IMR-90 (cell line): Measurements from ENCODE around the gene LARP1B. TPM values are rescaled to one million over a fixed set of nuclear protein-coding genes. Genes with fewer than 3 reads are reported as not detected.

Experiments
- ATAC-seq: fragments of 200-7000 bp; cut with Tn5 transposase; 2 replicates; pipeline ENCODE4 v1.9.1; 2020; ENCODE audit warnings: low read depth, mild to moderate bottlenecking, moderate library complexity
- BruUV-seq: library from RNA; stranded (reverse); fragments of 400-500 nt; replicated peaks from 2 replicates; lab custom pipeline; 2021; lab: Mats Ljungman, UMichigan
- CTCF ChIA-PET: fragments of 300-600 bp; formaldehyde crosslinking; extraction: SDS; loops from one replicate; lab custom pipeline; 2021; ENCODE audit warnings: antibody characterized with exemption; lab: Yijun Ruan, JAX
- POLR2A ChIA-PET: fragments of 300-600 bp; sonication (Branson Sonifier 250); formaldehyde crosslinking; loops from one replicate; lab custom pipeline; 2022; ENCODE audit warnings: antibody characterized with exemption; ENCODE audit not compliant: unreplicated experiment; lab: Charles Lee
- DNase-seq: peaks from one replicate; pipeline ENCODE4 v3.0.0; 2013
- H2AFZ ChIP-seq: replicated peaks from 2 replicates; pipeline ENCODE3; 2013; ENCODE audit warnings: low read length, mild to moderate bottlenecking; ENCODE audit not compliant: poor library complexity
- H2AK5ac ChIP-seq: 2 replicates; pipeline ENCODE4 v1.6.1; 2013; ENCODE audit warnings: low read depth, low read length, inconsistent platforms
- H2AK9ac ChIP-seq: replicated peaks from 2 replicates; pipeline ENCODE3; 2013; ENCODE audit warnings: mild to moderate bottlenecking, low read depth, low read length, moderate library complexity; ENCODE audit not compliant: poor library complexity
- H2BK120ac ChIP-seq: 2 replicates; pipeline ENCODE4 v1.6.1; 2013; ENCODE audit warnings: low read depth, low read length, inconsistent platforms
- H2BK15ac ChIP-seq: 3 replicates; pipeline ENCODE4 v1.6.1; 2013; ENCODE audit warnings: low read depth, low read length, inconsistent platforms
- H2BK20ac ChIP-seq: 2 replicates; pipeline ENCODE4 v1.6.1; 2013; ENCODE audit warnings: low read depth, mild to moderate bottlenecking, inconsistent platforms, low read length, moderate library complexity
- H2BK5ac ChIP-seq: 2 replicates; pipeline ENCODE4 v1.6.1; 2013; ENCODE audit warnings: mild to moderate bottlenecking, low read depth, low read length, inconsistent platforms; ENCODE audit not compliant: poor library complexity, severe bottlenecking
- H3K14ac ChIP-seq: replicated peaks from 2 replicates; pipeline ENCODE4 v1.6.1; 2013; ENCODE audit warnings: low read depth, low read length, inconsistent platforms
- H3K18ac ChIP-seq: 2 replicates; pipeline ENCODE4 v1.6.1; 2013; ENCODE audit warnings: low read depth, low read length, control low read depth
- H3K23ac ChIP-seq: 2 replicates; pipeline ENCODE4 v1.6.1; 2013; ENCODE audit warnings: low read depth, low read length, inconsistent platforms
- H3K27ac ChIP-seq: 2 replicates; pipeline ENCODE4 v1.5.1; 2013; ENCODE audit warnings: mild to moderate bottlenecking, control low read depth, low read length; ENCODE audit not compliant: insufficient read depth
- H3K27me3 ChIP-seq: 2 replicates; pipeline ENCODE4 v1.6.1; 2013; ENCODE audit warnings: low read length; ENCODE audit not compliant: control insufficient read depth, insufficient read depth
- H3K36me3 ChIP-seq: 2 replicates; pipeline ENCODE4 v1.6.1; 2013; ENCODE audit warnings: low read length, mixed read lengths; ENCODE audit not compliant: control insufficient read depth, insufficient read depth
- H3K4ac ChIP-seq: 2 replicates; pipeline ENCODE4 v1.6.1; 2013; ENCODE audit warnings: low read depth, low read length, inconsistent platforms
- H3K4me1 ChIP-seq: 2 replicates; pipeline ENCODE4 v1.6.1; 2013; ENCODE audit warnings: low read length, mixed read lengths; ENCODE audit not compliant: control insufficient read depth, insufficient read depth
- H3K4me2 ChIP-seq: 2 replicates; pipeline ENCODE4 v1.6.1; 2013; ENCODE audit warnings: low read depth, mild to moderate bottlenecking, control low read depth, low read length, moderate library complexity
- H3K4me3 ChIP-seq: 2 replicates; pipeline ENCODE4 v1.5.1; 2013; ENCODE audit warnings: low read depth, mild to moderate bottlenecking, control low read depth, low read length, moderate library complexity; ENCODE audit not compliant: insufficient read depth
- H3K56ac ChIP-seq: 2 replicates; pipeline ENCODE4 v1.6.1; 2013; ENCODE audit warnings: low read length, inconsistent platforms; ENCODE audit not compliant: insufficient read depth; ENCODE audit errors: extremely low read depth
- H3K79me1 ChIP-seq, 2 experiments: 2 replicates each; pipeline ENCODE4 v1.6.1; 2013; ENCODE audit warnings: low read length in 2 of 2, inconsistent platforms in 1 of 2, low read depth in 1 of 2
- H3K9ac ChIP-seq: 2 replicates; pipeline ENCODE4 v1.6.1; 2013; ENCODE audit warnings: low read depth, low read length, control low read depth
- H3K9me1 ChIP-seq: 2 replicates; pipeline ENCODE4 v1.6.1; 2013; ENCODE audit warnings: low read length, inconsistent platforms; ENCODE audit not compliant: insufficient read depth
- H3K9me3 ChIP-seq: 2 replicates; pipeline ENCODE4 v1.6.1; 2013; ENCODE audit warnings: low read length; ENCODE audit not compliant: control insufficient read depth, insufficient read depth
- H4K20me1 ChIP-seq: 2 replicates; pipeline ENCODE4 v1.6.1; 2013; ENCODE audit warnings: low read length, inconsistent platforms; ENCODE audit not compliant: insufficient read depth
- H4K5ac ChIP-seq: 2 replicates; pipeline ENCODE4 v1.6.1; 2013; ENCODE audit warnings: mild to moderate bottlenecking, low read depth, low read length, control low read depth
- H4K8ac ChIP-seq, 2 experiments: 2 replicates each; pipeline ENCODE4 v1.6.1; 2013; ENCODE audit warnings: low read depth in 2 of 2, low read length in 2 of 2, control low read depth in 1 of 2, inconsistent platforms in 1 of 2
- H4K91ac ChIP-seq: 2 replicates; pipeline ENCODE4 v1.6.1; 2013; ENCODE audit warnings: low read depth, low read length, inconsistent platforms; ENCODE audit not compliant: insufficient read depth
- MAFK ChIP-seq: IDR thresholded peaks from 2 replicates; pipeline ENCODE4 v1.6.1; 2012; ENCODE audit warnings: low read depth, low read length, improper control_type of control experiment
- MXI1 ChIP-seq: IDR thresholded peaks from 2 replicates; pipeline ENCODE4 v1.6.1; 2012; ENCODE audit warnings: low read depth, mild to moderate bottlenecking, low read length, moderate library complexity, borderline replicate concordance
- WGBS, 2 experiments: methylation state at CpG; one replicate each; pipeline versions ENCODE4 v1.1.5 to v1.1.7; 2013; ENCODE audit warnings: missing lambda C conversion rate in 2 of 2; ENCODE audit not compliant: insufficient read length in 1 of 2; ENCODE audit errors: extremely low coverage in 2 of 2; 5-methylcytosine and 5-hydroxymethylcytosine counted together
- dilution Hi-C: fragments of 300-500 bp; cut with HindIII; formaldehyde crosslinking; loops from one replicate; pipeline ENCODE4 v1.14.3; 2018; ENCODE audit warnings: low sequenced_read_pairs; ENCODE audit not compliant: unreplicated experiment
- in situ Hi-C: fragments of 300-500 bp; cut with MboI; formaldehyde crosslinking; loops from 3 replicates; pipeline ENCODE4 v1.14.3; 2019; ENCODE audit warnings: low sequenced_read_pairs, inconsistent platforms, mixed read lengths
- intact Hi-C: fragments of 100-400 bp; cut with micrococcal nuclease; formaldehyde crosslinking; loops from 2 replicates; pipeline ENCODE4 v1.10.0; 2022
- polyA plus RNA-seq, 3 experiments: library from polyadenylated mRNA; depleted of rRNA; stranded (reverse); fragments of >200 nt; gene quantifications; 2 replicates each; pipeline ENCODE4 v1.2.3, GENCODE V29; 2012; ENCODE audit warnings: low replicate concordance in 1 of 3
- total RNA-seq: library from RNA; depleted of rRNA; stranded (reverse); fragments of >200 nt; gene quantifications from 2 replicates; pipeline ENCODE4 v1.2.3, GENCODE V29; 2012

The LARP1B gene
- total and polyA plus RNA-seq, 2 of the 4 experiments (the other 2 are of a cell fraction) = 8.8 to 11.1 TPM

DNA sequence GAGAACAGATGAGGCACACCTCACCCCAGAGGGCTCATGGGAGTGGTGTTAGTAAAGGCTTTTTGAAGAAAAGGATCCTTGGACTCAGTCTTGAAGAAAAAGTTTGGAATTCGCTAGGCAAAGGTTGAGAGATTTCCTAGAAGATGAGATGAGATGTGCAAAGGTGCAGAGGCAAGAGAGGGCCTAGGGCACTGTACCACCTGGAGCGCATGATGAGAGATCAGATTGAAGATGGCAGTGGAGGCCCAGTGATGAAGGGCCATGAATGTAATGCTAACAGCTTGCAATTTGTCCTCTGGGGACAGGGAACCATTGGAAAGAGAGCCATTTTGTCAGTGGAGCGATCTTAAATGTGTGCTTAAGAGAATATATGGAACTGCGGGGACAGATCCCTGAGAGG lies 181.5 kb downstream of the LARP1B start:
- Histone ChIP-seq H3K9me3 (peaks cover 5% of the 10 kb centered on the region), H2AK9ac (peak overlapping the region; percentile 68), H2BK15ac (peak overlapping the region; percentile 96; the same call in 2 of the 3 replicates), H4K5ac (peak overlapping the region; percentile 98), H2BK120ac (peak overlapping the region; percentile 99), H3K9me1 (peaks cover 19% of the 10 kb centered on the region), H3K79me1 (no peaks in the 10 kb centered on the region), H3K4ac (peak overlapping the region; percentile 99), H3K56ac (0 out of 2 replicates have a peak overlapping the region, but pooled peaks have one; percentile 77), H3K36me3 (no peaks in the 10 kb centered on the region), H2BK5ac (peak overlapping the region; percentile 94), H3K27ac (peak overlapping the region; percentile 95), H3K4me3 (no peak overlapping the region), H4K8ac (peak overlapping the region; percentile 88 to 97), H3K9ac (no peak overlapping the region), H3K14ac (peak overlapping the region; percentile 94), H2BK20ac (peak overlapping the region; percentile 99), H4K91ac (peak overlapping the region; percentile 99), H4K20me1 (no peaks in the 10 kb centered on the region), H3K27me3 (no peaks in the 10 kb centered on the region), H3K18ac (peak overlapping the region; percentile 98), H2AK5ac (peak overlapping the region; percentile 98), H3K23ac (peak overlapping the region; percentile 93), H3K4me2 (no peak overlapping the region), H3K4me1 (peaks cover 19% of the 10 kb centered on the region), H2AFZ (no peak overlapping the region)
- DNase-seq (no peak), ATAC-seq (no peak)
- no TSS peak for BruUV-seq
- WGBS, 2 experiments = 95% methylated on average over 2 of the region's 4 CpGs; no CpG with 5 or more reads in 1 of the 2 experiments
- intact Hi-C loops (no loop called here), in situ Hi-C loops (no loop called here), dilution Hi-C loops (no loop called here)
- POLR2A ChIA-PET = no interaction called here
- TF ChIP-seq MXI1 = no peak
- TF ChIP-seq MAFK = no peak
- CTCF ChIA-PET = no interaction called here
